Esophagus squamous epithelium (tissue), 5 donors: ENCODE measurements around the gene SESTD1. TPM values are rescaled to one million over a fixed set of nuclear protein-coding genes. Genes with fewer than 3 reads are reported as not detected.

ENCODE experiments used
- DNase-seq: peaks from one replicate; lab custom pipeline; 2025; lab: John Stamatoyannopoulos, UW
- H3K27ac ChIP-seq, 4 donors: fragments of 200-600 bp; sonication (generic); one replicate each; pipeline ENCODE4 v1.5.1; 2016 to 2019; ENCODE audit warnings: mild to moderate bottlenecking in 1 of 4
- H3K27me3 ChIP-seq, 4 donors: fragments of 200-600 bp; sonication (generic); 1 replicate in 3 of 4; 2 replicates in 1 of 4; pipeline versions ENCODE4 v1.5.1 to v1.6.0; 2017 to 2021; ENCODE audit warnings: antibody characterized with exemption in 1 of 4
- H3K36me3 ChIP-seq, 3 donors: fragments of 200-600 bp; sonication (generic); one replicate each; pipeline ENCODE4 v1.5.1; 2016 to 2019
- H3K4me1 ChIP-seq, 3 donors: fragments of 200-600 bp; sonication (generic); one replicate each; pipeline ENCODE4 v1.5.1; 2017 to 2019
- H3K4me3 ChIP-seq, 4 donors: fragments of 200-600 bp; sonication (generic); 1 replicate in 3 of 4; 2 replicates in 1 of 4; pipeline ENCODE4 v1.5.1; 2016 to 2019; ENCODE audit warnings: mild to moderate bottlenecking in 2 of 4, moderate library complexity in 1 of 4
- H3K9me3 ChIP-seq, 3 donors: fragments of 200-600 bp; sonication (generic); one replicate each; pipeline ENCODE4 v1.5.1; 2016 to 2019
- CTCF ChIP-seq, 6 experiments: fragments of 450-650 bp in 4 of 6; fragments of 200-600 bp in 2 of 6; sonication (generic) in 2 of 6; IDR thresholded peaks; one replicate each; pipeline ENCODE4 v1.5.1; 2016 to 2019; ENCODE audit warnings: antibody characterized with exemption in 6 of 6, mild to moderate bottlenecking in 4 of 6, moderate library complexity in 4 of 6
- POLR2A ChIP-seq, 4 donors: fragments of 450-650 bp; IDR thresholded peaks; one replicate each; pipeline ENCODE4 v1.6.1; 2017; ENCODE audit warnings: antibody characterized with exemption in 4 of 4, mild to moderate bottlenecking in 4 of 4, moderate library complexity in 3 of 4
- WGBS, 2 donors: methylation state at CpG; one replicate each; pipeline ENCODE4 v1.1.5; 2018; 5-methylcytosine and 5-hydroxymethylcytosine counted together
- intact Hi-C: fragments of 100-400 bp; cut with DNase I; formaldehyde crosslinking; loops from one replicate; pipeline ENCODE4 v1.15.0; 2022
- total RNA-seq, 4 donors: library from RNA; depleted of rRNA; stranded (reverse); fragments of >200 nt; gene quantifications; one replicate each; pipeline ENCODE4 v1.1.0, GENCODE V29; 2016
- donor health status: DM: yes; HTN: yes; CAD: no.

SESTD1 gene
- total RNA-seq, 4 donors from 2014 or later: 5.0 to 22.9 (median 14.0) TPM

GRCh38 chr2:179270689-179271088 lies 6.1 kb upstream of the SESTD1 start:
- H3K27me3 ChIP-seq: no peaks in the 10 kb centered on the region
- H3K9me3 ChIP-seq: no peaks in the 10 kb centered on the region
- H3K27ac ChIP-seq: peak overlapping the region in 1 of 4 donors; percentile 31
- H3K4me1 ChIP-seq: peaks cover 0 to 41% (median 8%) of the 10 kb centered on the region in 3 donors
- TF ChIP-seq CTCF (IDR thresholded peaks at IDR 0.05) (no peak), POLR2A (IDR thresholded peaks at IDR 0.05) (no peak)
- WGBS, 2 donors: 83 to 98% methylated on average over 2 of the region's 2 CpGs
- no peaks in the 10 kb centered on the region for H3K36me3 ChIP-seq
- intact Hi-C loops: no loop called here
- DNase-seq: no peak
- no peak overlapping the region for H3K4me3 ChIP-seq

GRCh38 chr2:179268277-179268925 lies 3.8 kb upstream of the SESTD1 start:
- intact Hi-C loops: no loop called here
- 22 to 30% methylated on average over 1 of the region's 1 CpG for WGBS, 2 donors
- no peaks in the 10 kb centered on the region for H3K36me3 ChIP-seq
- no peaks in the 10 kb centered on the region for H3K9me3 ChIP-seq
- no peak for DNase-seq
- H3K4me1 ChIP-seq: peaks cover 0 to 35% (median 8%) of the 10 kb centered on the region in 3 donors
- H3K27ac ChIP-seq: peak overlapping the region in 1 of 4 donors; percentile 41
- H3K27me3 ChIP-seq: peaks cover 0 to 3% (median 0%) of the 10 kb centered on the region in 4 donors
- H3K4me3 ChIP-seq: no peak overlapping the region
- TF ChIP-seq CTCF (IDR thresholded peaks at IDR 0.05) (no peak), POLR2A (IDR thresholded peaks at IDR 0.05) (no peak)

- H3K4me3 ChIP-seq: no peak overlapping the region
- DNase-seq: no peak
- no peaks in the 10 kb centered on the region for H3K36me3 ChIP-seq
- intact Hi-C loops: no loop called here
- no peak overlapping the region for H3K27ac ChIP-seq
- TF ChIP-seq POLR2A (IDR thresholded peaks at IDR 0.05) (no peak), CTCF (IDR thresholded peaks at IDR 0.05) (no peak)
- WGBS, 2 donors: 87 to 93% methylated on average over 4 of the region's 4 CpGs
- H3K27me3 ChIP-seq: peaks cover 0 to 3% (median 0%) of the 10 kb centered on the region in 4 donors
- peaks cover 0 to 35% (median 6%) of the 10 kb centered on the region in 3 donors for H3K4me1 ChIP-seq
- no peaks in the 10 kb centered on the region for H3K9me3 ChIP-seq
These were observed 1.6 kb upstream of the SESTD1 start for GRCh38 chr2:179266271-179266670.

- Histone ChIP-seq H3K9me3 (no peaks in the 10 kb centered on the region), H3K4me1 (peaks cover 0 to 43% (median 10%) of the 10 kb centered on the region in 3 donors), H3K4me3 (peak overlapping the region; percentile 67 to 89 (median 86)), H3K27ac (peak overlapping the region; percentile 83 to 97 (median 91)), H3K36me3 (no peaks in the 10 kb centered on the region), H3K27me3 (peaks cover 0 to 3% (median 0%) of the 10 kb centered on the region in 4 donors)
- intact Hi-C loops: no loop called here
- TF ChIP-seq CTCF (IDR thresholded peaks at IDR 0.05) (no peak), POLR2A (IDR thresholded peaks at IDR 0.05) (no peak)
- WGBS, 2 donors: 39 to 51% methylated on average over 5 of the region's 5 CpGs
- no peak for DNase-seq
These were observed 464 bp upstream of the SESTD1 start for GRCh38 chr2:179265082-179265510.
